Activated T-cell treated with anti-CD3 and anti-CD28 coated beads, Interleukin-2, amount 50 U/mL, for 72 hours (primary cell): Measurements from ENCODE around the gene DDX20. TPM values are rescaled to one million over a fixed set of nuclear protein-coding genes. Genes with fewer than 3 reads are reported as not detected.

Source experiments
- ATAC-seq, 2 donors: fragments of 150-1000 bp; cut with Tn5 transposase; replicated peaks in 1 of 2; 2 replicates each; pipeline ENCODE4 v1.10.0; 2021; ENCODE audit warnings: moderate library complexity in 2 of 2, mild to moderate bottlenecking in 1 of 2
- DNase-seq, 2 donors: peaks; one replicate each; pipeline ENCODE4 v3.0.0; 2021 to 2022; ENCODE audit warnings: mixed read lengths in 1 of 2
- H3K27ac Mint-ChIP-seq: one replicate; pipeline ENCODE4 v1.8.0; 2022; ENCODE audit warnings: mild to moderate bottlenecking, moderate library complexity, mixed read lengths
- H3K27me3 Mint-ChIP-seq: one replicate; pipeline ENCODE4 v1.8.0; 2022; ENCODE audit warnings: low read depth, mixed read lengths
- H3K36me3 Mint-ChIP-seq, 2 donors: one replicate each; pipeline ENCODE4 v1.8.0; 2022; ENCODE audit warnings: mixed read lengths in 2 of 2, mild to moderate bottlenecking in 1 of 2; ENCODE audit not compliant: insufficient read depth in 2 of 2
- H3K4me1 Mint-ChIP-seq: one replicate; pipeline ENCODE4 v1.8.0; 2022; ENCODE audit warnings: low read depth, mixed read lengths
- H3K4me3 Mint-ChIP-seq, 2 donors: one replicate each; pipeline ENCODE4 v1.8.0; 2022; ENCODE audit warnings: mild to moderate bottlenecking in 2 of 2, mixed read lengths in 2 of 2, moderate library complexity in 2 of 2
- H3K9me3 Mint-ChIP-seq, 2 donors: one replicate each; pipeline ENCODE4 v1.8.0; 2022; ENCODE audit warnings: mixed read lengths in 2 of 2
- total RNA-seq, 2 donors: library from RNA; stranded (reverse); gene quantifications; one replicate each; pipeline ENCODE4 v1.2.3, GENCODE V29; 2022

DDX20 gene
- total RNA-seq, 2 donors from 2014 or later: 13.3 to 15.8 TPM

GRCh38 chr1:111770916-111771315 is 15.2 kb downstream of the DDX20 start:
- peaks cover 5% of the 10 kb centered on the region for H3K4me1 Mint-ChIP-seq
- ATAC-seq (no peak), DNase-seq (no peak)
- no peaks in the 10 kb centered on the region for H3K9me3 Mint-ChIP-seq
- peaks cover 0 to 6% of the 10 kb centered on the region in 2 donors for H3K36me3 Mint-ChIP-seq
- H3K4me3 Mint-ChIP-seq: no peak overlapping the region
- H3K27ac Mint-ChIP-seq: no peak overlapping the region
- no peaks in the 10 kb centered on the region for H3K27me3 Mint-ChIP-seq

- no peak overlapping the region for H3K27ac Mint-ChIP-seq
- H3K36me3 Mint-ChIP-seq: no peaks in the 10 kb centered on the region
- no peaks in the 10 kb centered on the region for H3K4me1 Mint-ChIP-seq
- ATAC-seq (no peak), DNase-seq (no peak)
- H3K27me3 Mint-ChIP-seq: peaks cover 14% of the 10 kb centered on the region
- H3K4me3 Mint-ChIP-seq: no peak overlapping the region
- H3K9me3 Mint-ChIP-seq: no peaks in the 10 kb centered on the region
Observed at GRCh38 chr1:111775966-111776365, 20.3 kb downstream of the DDX20 start.

DNA sequence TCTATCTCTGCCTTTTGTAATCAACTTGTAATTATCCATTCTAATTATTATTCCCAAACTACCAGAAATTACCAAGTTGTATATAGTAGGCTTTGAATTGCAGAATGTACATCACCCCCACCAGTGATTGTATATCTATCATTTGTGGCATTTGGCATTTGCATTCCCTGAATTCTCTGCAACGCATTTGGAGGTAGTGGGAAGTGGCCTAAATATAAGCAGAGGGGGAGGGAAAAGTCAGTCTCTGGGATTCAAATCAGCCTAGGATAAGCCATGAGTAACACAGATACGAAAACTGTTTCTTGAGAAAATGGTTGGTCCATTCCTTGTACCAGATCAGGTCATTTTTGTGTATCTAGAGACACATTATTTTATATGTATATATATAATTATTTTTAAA is 20.7 kb downstream of the DDX20 start:
- DNase-seq: no peak
- H3K4me1 Mint-ChIP-seq: no peaks in the 10 kb centered on the region
- no peaks in the 10 kb centered on the region for H3K36me3 Mint-ChIP-seq

GRCh38 chr1:111776861-111777260 is 21.2 kb downstream of the DDX20 start:
- no peak overlapping the region for H3K27ac Mint-ChIP-seq
- ATAC-seq (no peak), DNase-seq (no peak)
- no peak overlapping the region for H3K4me3 Mint-ChIP-seq
- H3K27me3 Mint-ChIP-seq: peaks cover 14% of the 10 kb centered on the region
- H3K9me3 Mint-ChIP-seq: no peaks in the 10 kb centered on the region
- no peaks in the 10 kb centered on the region for H3K36me3 Mint-ChIP-seq
- no peaks in the 10 kb centered on the region for H3K4me1 Mint-ChIP-seq

More for the DNA sequence above, 20.7 kb downstream of the DDX20 start:
- ATAC-seq: no peak
- H3K27ac Mint-ChIP-seq: no peak overlapping the region
- peaks cover 14% of the 10 kb centered on the region for H3K27me3 Mint-ChIP-seq
- no peaks in the 10 kb centered on the region for H3K9me3 Mint-ChIP-seq
- no peak overlapping the region for H3K4me3 Mint-ChIP-seq

- ATAC-seq: no peak
- peaks cover 14% of the 10 kb centered on the region for H3K27me3 Mint-ChIP-seq
- DNase-seq: no peak
- no peak overlapping the region for H3K4me3 Mint-ChIP-seq
- H3K27ac Mint-ChIP-seq: no peak overlapping the region
- no peaks in the 10 kb centered on the region for H3K4me1 Mint-ChIP-seq
- no peaks in the 10 kb centered on the region for H3K36me3 Mint-ChIP-seq
- H3K9me3 Mint-ChIP-seq: no peaks in the 10 kb centered on the region
Observed at GRCh38 chr1:111777301-111777700, 21.6 kb downstream of the DDX20 start.

- peaks cover 14% of the 10 kb centered on the region for H3K27me3 Mint-ChIP-seq
- ATAC-seq: no peak
- H3K27ac Mint-ChIP-seq: no peak overlapping the region
- H3K36me3 Mint-ChIP-seq: no peaks in the 10 kb centered on the region
- DNase-seq: no peak
- H3K4me1 Mint-ChIP-seq: no peaks in the 10 kb centered on the region
- H3K9me3 Mint-ChIP-seq: no peaks in the 10 kb centered on the region
- H3K4me3 Mint-ChIP-seq: no peak overlapping the region
Observed at GRCh38 chr1:111778066-111778465, 22.4 kb downstream of the DDX20 start.

DNA sequence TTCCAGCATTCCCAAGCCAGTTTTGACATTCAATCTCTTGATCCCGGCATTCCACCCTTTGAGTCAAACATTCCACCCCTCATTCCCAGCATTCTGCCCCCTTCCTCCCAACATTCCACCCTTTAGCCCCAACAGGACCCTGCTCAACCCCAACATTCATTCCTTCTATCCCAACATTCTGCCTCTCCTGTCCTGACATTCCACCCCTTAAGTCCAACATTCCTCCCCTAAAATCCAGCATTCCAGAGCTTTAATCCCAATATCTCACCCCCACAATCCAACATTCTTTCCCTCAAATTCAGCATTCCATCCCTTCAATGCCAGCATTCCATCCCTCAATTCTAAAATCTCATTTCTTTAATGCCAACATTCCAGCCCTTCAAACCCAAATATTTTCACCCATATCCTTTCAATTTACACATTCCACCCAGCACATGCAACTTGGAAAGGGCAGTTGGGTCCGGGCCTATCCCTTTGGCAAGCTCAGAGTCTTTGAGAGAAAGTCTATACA is 22.9 kb downstream of the DDX20 start:
- Mint-ChIP-seq H3K27me3 (peaks cover 14% of the 10 kb centered on the region), H3K4me1 (no peaks in the 10 kb centered on the region), H3K27ac (no peak overlapping the region), H3K36me3 (no peaks in the 10 kb centered on the region), H3K4me3 (no peak overlapping the region), H3K9me3 (no peaks in the 10 kb centered on the region)
- DNase-seq (no peak), ATAC-seq (no peak)

- DNase-seq (no peak), ATAC-seq (no peak)
- no peaks in the 10 kb centered on the region for H3K36me3 Mint-ChIP-seq
- H3K4me3 Mint-ChIP-seq: no peak overlapping the region
- H3K27me3 Mint-ChIP-seq: peaks cover 14% of the 10 kb centered on the region
- H3K4me1 Mint-ChIP-seq: no peaks in the 10 kb centered on the region
- H3K27ac Mint-ChIP-seq: no peak overlapping the region
- H3K9me3 Mint-ChIP-seq: no peaks in the 10 kb centered on the region
Observed at GRCh38 chr1:111779546-111779945, 23.8 kb downstream of the DDX20 start.

- no peaks in the 10 kb centered on the region for H3K27me3 Mint-ChIP-seq
- no peak overlapping the region for H3K4me3 Mint-ChIP-seq
- no peaks in the 10 kb centered on the region for H3K4me1 Mint-ChIP-seq
- no peaks in the 10 kb centered on the region for H3K36me3 Mint-ChIP-seq
- DNase-seq: no peak
- ATAC-seq: no peak
- H3K27ac Mint-ChIP-seq: no peak overlapping the region
- no peaks in the 10 kb centered on the region for H3K9me3 Mint-ChIP-seq
Observed at GRCh38 chr1:111784273-111784901, 28.7 kb downstream of the DDX20 start.

DNA sequence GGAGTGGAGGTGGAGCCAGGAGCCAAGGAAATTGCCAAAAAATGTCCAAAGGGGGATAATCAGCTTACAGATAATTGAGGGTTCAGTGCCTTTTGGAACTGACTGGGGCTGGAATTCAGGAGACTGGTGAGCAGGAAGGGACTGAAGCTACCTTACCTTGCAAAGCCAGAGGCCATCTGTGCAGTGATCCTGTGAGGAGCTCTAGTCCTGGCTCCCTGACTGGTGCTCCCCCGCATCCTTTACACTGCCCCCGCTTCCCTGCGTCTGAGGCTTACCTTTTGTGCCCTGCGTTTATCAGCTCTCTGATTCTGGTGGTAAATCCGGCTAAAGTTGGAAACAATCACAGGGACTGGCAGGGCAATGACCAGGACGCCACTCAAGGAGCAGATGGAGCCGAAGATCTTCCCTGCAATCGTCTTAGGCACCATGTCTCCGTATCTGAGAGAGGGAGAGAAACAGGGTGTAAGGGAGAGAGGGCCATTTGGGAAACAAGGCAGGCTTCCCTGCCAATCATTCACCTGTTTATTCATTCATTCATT is 31.0 kb downstream of the DDX20 start:
- Mint-ChIP-seq H3K4me1 (no peaks in the 10 kb centered on the region), H3K36me3 (no peaks in the 10 kb centered on the region), H3K9me3 (no peaks in the 10 kb centered on the region), H3K27ac (no peak overlapping the region), H3K27me3 (peaks cover 12% of the 10 kb centered on the region), H3K4me3 (no peak overlapping the region)
- ATAC-seq (no peak), DNase-seq (no peak)

GRCh38 chr1:111789142-111789541 is 33.4 kb downstream of the DDX20 start:
- Mint-ChIP-seq H3K4me1 (no peaks in the 10 kb centered on the region), H3K4me3 (no peak overlapping the region), H3K27me3 (peaks cover 12% of the 10 kb centered on the region), H3K36me3 (no peaks in the 10 kb centered on the region), H3K27ac (no peak overlapping the region), H3K9me3 (no peaks in the 10 kb centered on the region)
- ATAC-seq: no peak
- DNase-seq: no peak

- Mint-ChIP-seq H3K4me3 (no peak overlapping the region), H3K27me3 (peaks cover 12% of the 10 kb centered on the region), H3K27ac (no peak overlapping the region), H3K36me3 (no peaks in the 10 kb centered on the region), H3K4me1 (no peaks in the 10 kb centered on the region), H3K9me3 (no peaks in the 10 kb centered on the region)
- no peak for DNase-seq
- no peak for ATAC-seq
Observed at GRCh38 chr1:111789666-111790316, 34.1 kb downstream of the DDX20 start.

DNA sequence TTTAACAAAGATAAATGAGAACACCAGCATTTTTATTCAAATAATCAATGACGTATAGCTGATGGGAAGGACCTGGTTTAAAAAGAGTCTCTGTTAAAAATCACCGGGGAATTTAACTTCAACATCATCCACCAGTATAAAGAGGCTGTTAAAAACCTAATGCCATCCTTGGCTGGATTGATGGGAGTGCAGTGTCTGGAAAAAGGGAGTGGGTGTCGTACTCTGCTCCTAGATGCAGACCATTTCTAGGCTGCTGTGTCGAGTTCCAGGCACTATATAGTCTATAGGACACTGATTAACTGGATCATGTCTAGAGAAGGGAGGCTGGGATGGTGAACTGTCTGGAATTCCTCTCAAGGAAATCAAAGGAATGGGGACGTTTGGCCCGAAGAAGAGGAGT is 36.1 kb downstream of the DDX20 start:
- Mint-ChIP-seq H3K4me1 (no peaks in the 10 kb centered on the region), H3K4me3 (no peak overlapping the region), H3K9me3 (no peaks in the 10 kb centered on the region), H3K36me3 (no peaks in the 10 kb centered on the region), H3K27ac (no peak overlapping the region), H3K27me3 (peaks cover 12% of the 10 kb centered on the region)
- DNase-seq: no peak
- ATAC-seq: no peak
